Spleen (tissue), 11 donors: ENCODE results near the gene ANKRD66. TPM values are rescaled to one million over a fixed set of nuclear protein-coding genes. Genes with fewer than 3 reads are reported as not detected.

Experiments
- DNase-seq: peaks from one replicate; pipeline ENCODE4 v3.0.0-alpha.2; 2020
- H3K27ac ChIP-seq, 8 donors: fragments of 200-600 bp; sonication (generic) in 7 of 8; 1 replicate in 4 of 8; 2 replicates in 4 of 8; pipeline versions ENCODE4 v1.5.0 to v1.8.0; 2016 to 2021; ENCODE audit warnings: inconsistent platforms in 4 of 8, mild to moderate bottlenecking in 4 of 8, moderate library complexity in 1 of 8
- H3K27me3 ChIP-seq, 7 donors: fragments of 200-600 bp; sonication (generic) in 6 of 7; replicated peaks in 1 of 7; 1 replicate in 4 of 7; 2 replicates in 3 of 7; pipeline versions ENCODE4 v1.5.0 to v1.8.0; 2016 to 2021; ENCODE audit warnings: inconsistent platforms in 3 of 7, mild to moderate bottlenecking in 1 of 7
- H3K36me3 ChIP-seq, 6 donors: fragments of 200-600 bp; sonication (generic) in 5 of 6; 1 replicate in 4 of 6; 2 replicates in 2 of 6; pipeline versions ENCODE4 v1.5.0 to v1.8.0; 2016 to 2021; ENCODE audit warnings: inconsistent platforms in 2 of 6
- H3K4me1 ChIP-seq, 6 donors: fragments of 200-600 bp; sonication (generic) in 5 of 6; 1 replicate in 3 of 6; 2 replicates in 3 of 6; pipeline versions ENCODE4 v1.5.0 to v1.8.0; 2016 to 2021; ENCODE audit warnings: inconsistent platforms in 3 of 6
- H3K4me3 ChIP-seq, 8 donors: fragments of 200-600 bp; sonication (generic) in 7 of 8; 1 replicate in 4 of 8; 2 replicates in 4 of 8; pipeline versions ENCODE4 v1.5.0 to v1.8.0; 2016 to 2021; ENCODE audit warnings: inconsistent platforms in 4 of 8, mild to moderate bottlenecking in 4 of 8, moderate library complexity in 2 of 8
- H3K9me3 ChIP-seq, 8 donors: fragments of 200-600 bp; sonication (generic) in 7 of 8; 1 replicate in 4 of 8; 2 replicates in 4 of 8; pipeline versions ENCODE4 v1.5.0 to v1.8.0; 2016 to 2021; ENCODE audit warnings: inconsistent platforms in 4 of 8
- POLR2A ChIP-seq, 3 donors: fragments of 450-650 bp; IDR thresholded peaks; one replicate each; pipeline ENCODE4 v1.5.1; 2017; ENCODE audit warnings: antibody characterized with exemption in 3 of 3, mild to moderate bottlenecking in 1 of 3
- POLR2AphosphoS5 ChIP-seq, 3 donors: sonication (generic); formaldehyde crosslinking; IDR thresholded peaks; one replicate each; pipeline ENCODE4 v1.5.1; 2017; ENCODE audit warnings: antibody characterized with exemption in 3 of 3
- WGBS, 5 donors: extraction: QIAGEN DNeasy Blood & Tissue Kit in 3 of 5; methylation state at CpG; one replicate each; pipeline versions ENCODE4 v1.1.5 to v1.1.7; 2013 to 2018; 5-methylcytosine and 5-hydroxymethylcytosine counted together
- intact Hi-C: fragments of 100-400 bp; cut with DNase I; formaldehyde crosslinking; loops from one replicate; pipeline ENCODE4 v1.15.0; 2023; ENCODE audit warnings: low total_unique reads
- polyA plus RNA-seq, 3 donors: library from polyadenylated mRNA; stranded (reverse); fragments of 200-250 nt; gene quantifications; one replicate each; pipeline ENCODE4 v1.2.1, GENCODE V29; 2013
- total RNA-seq, 7 donors: library from RNA; depleted of rRNA in 3 of 7; stranded (reverse); fragments of >200 nt in 3 of 7; fragmentation: NEBNext Ultra II Directional in 4 of 7; extraction: Animal tissue kit (Norgen Biotek cat#: 25700) in 4 of 7; gene quantifications; one replicate each; pipeline versions ENCODE4 v1.1.0 to v1.2.1, GENCODE V29; 2016 to 2021
- TF ChIP-seq, protein P1 (sequence below), 11 experiments: fragments of 200-600 bp in 7 of 11; fragments of 450-650 bp in 4 of 11; sonication (generic) in 4 of 11; IDR thresholded peaks in 8 of 11; conservative IDR thresholded peaks in 3 of 11; 1 replicate in 7 of 11; 2 replicates in 4 of 11; pipeline versions ENCODE4 v1.4.0 to v1.8.0; 2016 to 2021; ENCODE audit warnings: antibody characterized with exemption in 11 of 11, inconsistent platforms in 4 of 11, mild to moderate bottlenecking in 1 of 11
- donor health status: healthy with polysubstance abuse.
- donor health status: DM: no; HTN: no; CAD: no; lungs with moderate emphysema.
- donor health status: DM: no; HTN: no; CAD: no.
- donor health status: Bipolar disorder and iron deficiency.
- donor health status: healthy.
- donor health status: DM: no; HTN: no; CAD: no.
- donor health status: DM: yes; HTN: yes; CAD: no.

ANKRD66 gene
- total and polyA plus RNA-seq, 10 donors = not detected

DNA sequence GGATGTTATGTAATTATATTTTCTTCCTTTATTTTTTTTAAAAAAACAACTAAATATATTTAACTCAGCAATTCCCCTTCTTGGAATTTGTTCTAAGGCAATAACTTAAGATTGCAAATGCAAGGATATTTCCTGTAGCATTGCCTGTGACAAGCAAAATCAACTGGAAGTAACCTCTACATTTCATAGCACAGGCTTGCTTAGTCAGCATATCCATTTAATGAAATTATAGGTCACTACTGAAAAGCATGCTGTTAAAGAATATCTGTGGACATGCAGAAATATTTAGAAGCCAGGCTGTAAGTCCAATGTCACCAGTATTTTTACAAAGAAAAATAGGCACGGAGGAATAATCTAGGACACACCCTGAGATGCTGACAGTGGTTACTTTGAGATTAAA, 37.8 kb downstream of the ANKRD66 start:
- Histone ChIP-seq H3K36me3 (no peaks in the 10 kb centered on the region), H3K9me3 (no peaks in the 10 kb centered on the region), H3K27ac (no peak overlapping the region), H3K4me1 (no peaks in the 10 kb centered on the region), H3K4me3 (no peak overlapping the region), H3K27me3 (no peaks in the 10 kb centered on the region)
- no peak for DNase-seq
- WGBS, 5 donors = 78 to 88% (median 87%) methylated on average over 1 of the region's 1 CpG
- TF ChIP-seq POLR2AphosphoS5 (IDR thresholded peaks at IDR 0.05) (no peak), POLR2A (IDR thresholded peaks at IDR 0.05) (no peak)
- TF ChIP-seq, protein P1, sequence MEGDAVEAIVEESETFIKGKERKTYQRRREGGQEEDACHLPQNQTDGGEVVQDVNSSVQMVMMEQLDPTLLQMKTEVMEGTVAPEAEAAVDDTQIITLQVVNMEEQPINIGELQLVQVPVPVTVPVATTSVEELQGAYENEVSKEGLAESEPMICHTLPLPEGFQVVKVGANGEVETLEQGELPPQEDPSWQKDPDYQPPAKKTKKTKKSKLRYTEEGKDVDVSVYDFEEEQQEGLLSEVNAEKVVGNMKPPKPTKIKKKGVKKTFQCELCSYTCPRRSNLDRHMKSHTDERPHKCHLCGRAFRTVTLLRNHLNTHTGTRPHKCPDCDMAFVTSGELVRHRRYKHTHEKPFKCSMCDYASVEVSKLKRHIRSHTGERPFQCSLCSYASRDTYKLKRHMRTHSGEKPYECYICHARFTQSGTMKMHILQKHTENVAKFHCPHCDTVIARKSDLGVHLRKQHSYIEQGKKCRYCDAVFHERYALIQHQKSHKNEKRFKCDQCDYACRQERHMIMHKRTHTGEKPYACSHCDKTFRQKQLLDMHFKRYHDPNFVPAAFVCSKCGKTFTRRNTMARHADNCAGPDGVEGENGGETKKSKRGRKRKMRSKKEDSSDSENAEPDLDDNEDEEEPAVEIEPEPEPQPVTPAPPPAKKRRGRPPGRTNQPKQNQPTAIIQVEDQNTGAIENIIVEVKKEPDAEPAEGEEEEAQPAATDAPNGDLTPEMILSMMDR (IDR thresholded peaks at IDR 0.05 in 8 of 11, conservative IDR thresholded peaks at IDR 0.05 in 3 of 11) = no peak
- intact Hi-C loops = no loop called here

- Histone ChIP-seq H3K4me3 (no peak overlapping the region), H3K36me3 (no peaks in the 10 kb centered on the region), H3K27me3 (no peaks in the 10 kb centered on the region), H3K9me3 (no peaks in the 10 kb centered on the region), H3K4me1 (no peaks in the 10 kb centered on the region), H3K27ac (no peak overlapping the region)
- intact Hi-C loops = no loop called here
- 84 to 98% (median 93%) methylated on average over 5 of the region's 5 CpGs for WGBS, 5 donors
- TF ChIP-seq, protein P1 (IDR thresholded peaks at IDR 0.05 in 8 of 11, conservative IDR thresholded peaks at IDR 0.05 in 3 of 11) = no peak
- TF ChIP-seq POLR2A (IDR thresholded peaks at IDR 0.05) (no peak), POLR2AphosphoS5 (IDR thresholded peaks at IDR 0.05) (no peak)
- no peak for DNase-seq
Observed at GRCh38 chr6:46787871-46788540, 41.3 kb downstream of the ANKRD66 start.

DNA sequence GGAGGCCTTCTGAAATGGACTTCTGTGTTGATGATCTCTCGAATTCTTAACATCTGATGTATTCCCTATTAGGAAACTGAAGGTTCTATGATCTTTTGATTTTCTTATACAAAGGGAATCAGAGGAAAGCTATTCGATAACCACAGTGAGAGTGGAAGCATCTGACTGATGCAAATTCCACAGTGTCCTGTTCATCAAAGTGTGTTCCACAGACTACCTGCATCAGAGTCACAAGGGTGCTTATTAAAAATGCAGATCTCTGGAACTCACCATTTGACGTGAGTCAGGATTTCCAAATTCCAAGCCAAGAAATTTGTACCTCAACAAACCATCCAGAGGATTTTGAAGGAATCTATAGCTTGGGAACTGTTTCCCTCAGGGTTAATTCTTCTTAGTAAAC, 42.1 kb downstream of the ANKRD66 start:
- no peaks in the 10 kb centered on the region for H3K27me3 ChIP-seq
- WGBS, 5 donors = 79 to 92% (median 91%) methylated on average over 3 of the region's 3 CpGs
- H3K4me1 ChIP-seq = no peaks in the 10 kb centered on the region
- intact Hi-C loops = no loop called here
- no peaks in the 10 kb centered on the region for H3K9me3 ChIP-seq
- H3K4me3 ChIP-seq = no peak overlapping the region
- H3K27ac ChIP-seq = no peak overlapping the region
- no peaks in the 10 kb centered on the region for H3K36me3 ChIP-seq
- TF ChIP-seq, protein P1 (IDR thresholded peaks at IDR 0.05 in 8 of 11, conservative IDR thresholded peaks at IDR 0.05 in 3 of 11) = no peak
- TF ChIP-seq POLR2A (IDR thresholded peaks at IDR 0.05) = no peak
- no peak for TF ChIP-seq POLR2AphosphoS5 (IDR thresholded peaks at IDR 0.05)
- DNase-seq = no peak

DNA sequence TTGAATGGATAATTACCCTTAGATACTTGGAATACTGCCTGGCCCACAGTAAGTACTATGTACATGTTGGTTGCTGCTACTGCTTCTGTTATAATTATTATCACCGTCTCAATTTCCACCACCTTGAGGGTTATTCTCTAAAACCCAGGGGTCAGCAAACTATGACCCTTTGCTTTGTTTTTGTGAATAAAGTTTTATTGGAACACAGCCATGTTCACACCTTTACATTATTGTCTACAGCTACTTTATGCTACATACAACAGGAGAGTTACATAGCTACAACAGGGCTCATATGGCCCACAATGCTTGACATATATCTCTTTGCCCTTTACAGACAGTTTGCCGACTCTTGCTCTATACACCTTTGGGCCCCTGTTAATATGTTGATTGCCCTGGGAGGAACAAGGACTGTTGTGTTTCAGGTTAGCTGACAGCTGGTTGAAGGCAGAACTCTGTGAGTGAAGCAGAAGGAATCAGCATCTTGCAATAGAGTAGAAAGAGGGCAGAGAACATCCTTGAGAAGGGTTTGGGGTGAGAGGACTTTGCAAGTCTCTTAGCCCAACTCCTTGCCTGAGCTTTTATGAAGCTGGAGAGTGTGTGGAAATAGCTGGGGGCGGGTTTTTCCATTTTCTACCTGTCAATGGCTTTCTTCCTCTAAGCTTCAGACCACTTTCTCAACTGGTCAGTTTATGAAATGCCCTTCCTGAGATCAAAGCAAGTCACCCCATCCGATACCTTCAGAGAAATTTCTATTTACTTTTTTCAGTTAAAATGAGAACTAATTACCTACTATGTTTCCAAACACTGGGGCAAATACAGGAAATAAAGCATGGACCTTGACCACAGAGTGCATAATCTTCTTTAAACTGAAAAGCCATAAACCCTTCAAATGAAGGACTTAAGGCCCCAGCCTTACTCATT, 43.0 kb downstream of the ANKRD66 start:
- intact Hi-C loops = no loop called here
- H3K4me3 ChIP-seq = no peak overlapping the region
- TF ChIP-seq, protein P1 (IDR thresholded peaks at IDR 0.05 in 8 of 11, conservative IDR thresholded peaks at IDR 0.05 in 3 of 11) = no peak
- TF ChIP-seq POLR2A (IDR thresholded peaks at IDR 0.05) (no peak), POLR2AphosphoS5 (IDR thresholded peaks at IDR 0.05) (no peak)
- H3K27ac ChIP-seq = no peak overlapping the region
- H3K27me3 ChIP-seq = no peaks in the 10 kb centered on the region
- H3K9me3 ChIP-seq = no peaks in the 10 kb centered on the region
- H3K4me1 ChIP-seq = no peaks in the 10 kb centered on the region
- no peaks in the 10 kb centered on the region for H3K36me3 ChIP-seq
- WGBS, 5 donors = 52 to 83% (median 77%) methylated on average over 4 of the region's 4 CpGs
- no peak for DNase-seq
